Hepatocyte (in vitro differentiated cells): ENCODE data around the gene IFNA21.

Experiments used
- EZH2 ChIP-seq: fragments of 200-600 bp; sonication (generic); IDR thresholded peaks from 2 replicates; pipeline ENCODE4 v1.6.1; 2016; ENCODE audit warnings: antibody characterized with exemption, mild to moderate bottlenecking, borderline replicate concordance
- EZH2phosphoT487 ChIP-seq: fragments of 200-600 bp; sonication (generic); IDR thresholded peaks from one replicate; pipeline ENCODE4 v1.6.1; 2018; ENCODE audit warnings: antibody characterized with exemption, mild to moderate bottlenecking, low read depth, moderate library complexity; ENCODE audit not compliant: unreplicated experiment, severe bottlenecking
- TF ChIP-seq, protein P1 (sequence below): fragments of 200-600 bp; sonication (generic); IDR thresholded peaks from 2 replicates; pipeline ENCODE4 v1.5.1; 2016; ENCODE audit warnings: antibody characterized with exemption, mild to moderate bottlenecking; ENCODE audit not compliant: poor library complexity

DNA sequence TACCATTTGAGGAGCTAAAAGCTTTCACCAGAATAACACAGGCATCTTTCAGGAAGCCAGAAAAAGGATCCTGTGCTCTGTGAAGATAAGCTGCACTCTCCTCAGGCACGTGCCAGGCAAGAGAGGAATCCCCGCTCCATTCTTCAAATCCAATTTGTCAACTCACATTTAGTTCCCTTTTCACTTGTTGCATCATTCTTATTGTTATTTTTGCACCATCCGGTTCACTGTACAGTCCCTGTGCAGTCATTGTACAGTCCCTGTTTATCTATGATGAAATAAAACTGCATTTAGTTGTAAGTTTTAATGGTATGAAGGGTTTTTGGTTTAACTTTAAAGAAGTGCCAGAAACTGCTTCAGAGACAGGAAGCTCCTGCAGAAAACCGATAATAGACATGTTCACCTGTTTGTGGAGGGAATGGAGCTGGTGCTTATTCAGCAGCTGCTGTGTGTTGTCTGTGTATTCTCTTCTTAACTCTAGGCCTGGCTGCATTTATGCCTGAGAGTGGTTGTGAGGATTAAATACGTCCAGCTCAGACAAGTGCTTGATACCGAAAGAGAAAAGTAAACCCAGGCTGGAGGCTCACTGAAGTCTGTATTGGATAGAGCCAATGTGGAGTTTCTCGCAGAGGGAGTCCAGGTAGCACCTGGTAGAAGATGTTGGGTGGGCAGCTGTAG, 47.2 kb downstream of the IFNA21 start:
- TF ChIP-seq, protein P1, sequence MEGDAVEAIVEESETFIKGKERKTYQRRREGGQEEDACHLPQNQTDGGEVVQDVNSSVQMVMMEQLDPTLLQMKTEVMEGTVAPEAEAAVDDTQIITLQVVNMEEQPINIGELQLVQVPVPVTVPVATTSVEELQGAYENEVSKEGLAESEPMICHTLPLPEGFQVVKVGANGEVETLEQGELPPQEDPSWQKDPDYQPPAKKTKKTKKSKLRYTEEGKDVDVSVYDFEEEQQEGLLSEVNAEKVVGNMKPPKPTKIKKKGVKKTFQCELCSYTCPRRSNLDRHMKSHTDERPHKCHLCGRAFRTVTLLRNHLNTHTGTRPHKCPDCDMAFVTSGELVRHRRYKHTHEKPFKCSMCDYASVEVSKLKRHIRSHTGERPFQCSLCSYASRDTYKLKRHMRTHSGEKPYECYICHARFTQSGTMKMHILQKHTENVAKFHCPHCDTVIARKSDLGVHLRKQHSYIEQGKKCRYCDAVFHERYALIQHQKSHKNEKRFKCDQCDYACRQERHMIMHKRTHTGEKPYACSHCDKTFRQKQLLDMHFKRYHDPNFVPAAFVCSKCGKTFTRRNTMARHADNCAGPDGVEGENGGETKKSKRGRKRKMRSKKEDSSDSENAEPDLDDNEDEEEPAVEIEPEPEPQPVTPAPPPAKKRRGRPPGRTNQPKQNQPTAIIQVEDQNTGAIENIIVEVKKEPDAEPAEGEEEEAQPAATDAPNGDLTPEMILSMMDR, result no peak
- TF ChIP-seq EZH2 (no peak), EZH2phosphoT487 (no peak)
